ENCODE results near the gene RERG.

DNA sequence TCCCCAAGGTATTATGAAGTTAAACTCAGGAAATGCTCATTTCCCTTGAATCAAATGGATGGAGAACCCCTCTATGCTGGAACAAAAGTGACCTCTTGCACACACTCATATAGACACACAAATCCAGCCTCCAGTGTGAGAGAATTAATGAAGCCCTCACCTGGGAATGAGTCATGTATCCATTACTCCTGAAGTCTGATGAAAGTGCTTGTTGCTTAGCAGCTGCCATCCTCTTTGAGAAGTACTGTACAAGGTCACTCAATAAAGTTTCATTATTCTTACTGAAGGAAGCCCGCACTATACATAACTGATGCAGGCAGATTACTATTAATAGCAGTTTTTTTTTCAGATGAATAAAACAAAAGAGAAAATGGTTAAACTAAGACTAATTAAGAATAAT lies 102.3 kb downstream of the RERG start:
- TF ChIP-seq HOXB5 (CRISPR knock-in tag; IDR thresholded peaks at IDR 0.05): no peak
- TF ChIP-seq, protein P1, sequence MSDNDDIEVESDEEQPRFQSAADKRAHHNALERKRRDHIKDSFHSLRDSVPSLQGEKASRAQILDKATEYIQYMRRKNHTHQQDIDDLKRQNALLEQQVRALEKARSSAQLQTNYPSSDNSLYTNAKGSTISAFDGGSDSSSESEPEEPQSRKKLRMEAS (IDR thresholded peaks at IDR 0.05): no peak
- no peak for TF ChIP-seq ZC3H11A (IDR thresholded peaks at IDR 0.05)
- TF ChIP-seq EHF (CRISPR knock-in tag; IDR thresholded peaks at IDR 0.05): no peak
- no peak for TF ChIP-seq CHD2 (IDR thresholded peaks at IDR 0.05; ENCODE audit: low read length, partially characterized antibody)
- TF ChIP-seq POLR2A (IDR thresholded peaks at IDR 0.05; ENCODE audit: low read length): no peak
- no peak for TF ChIP-seq NR3C1 (IDR thresholded peaks at IDR 0.05)
- TF ChIP-seq, protein P2, sequence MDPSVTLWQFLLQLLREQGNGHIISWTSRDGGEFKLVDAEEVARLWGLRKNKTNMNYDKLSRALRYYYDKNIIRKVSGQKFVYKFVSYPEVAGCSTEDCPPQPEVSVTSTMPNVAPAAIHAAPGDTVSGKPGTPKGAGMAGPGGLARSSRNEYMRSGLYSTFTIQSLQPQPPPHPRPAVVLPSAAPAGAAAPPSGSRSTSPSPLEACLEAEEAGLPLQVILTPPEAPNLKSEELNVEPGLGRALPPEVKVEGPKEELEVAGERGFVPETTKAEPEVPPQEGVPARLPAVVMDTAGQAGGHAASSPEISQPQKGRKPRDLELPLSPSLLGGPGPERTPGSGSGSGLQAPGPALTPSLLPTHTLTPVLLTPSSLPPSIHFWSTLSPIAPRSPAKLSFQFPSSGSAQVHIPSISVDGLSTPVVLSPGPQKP (IDR thresholded peaks at IDR 0.05; ENCODE audit: low read depth, low read length): no peak
- TF ChIP-seq, protein P3, sequence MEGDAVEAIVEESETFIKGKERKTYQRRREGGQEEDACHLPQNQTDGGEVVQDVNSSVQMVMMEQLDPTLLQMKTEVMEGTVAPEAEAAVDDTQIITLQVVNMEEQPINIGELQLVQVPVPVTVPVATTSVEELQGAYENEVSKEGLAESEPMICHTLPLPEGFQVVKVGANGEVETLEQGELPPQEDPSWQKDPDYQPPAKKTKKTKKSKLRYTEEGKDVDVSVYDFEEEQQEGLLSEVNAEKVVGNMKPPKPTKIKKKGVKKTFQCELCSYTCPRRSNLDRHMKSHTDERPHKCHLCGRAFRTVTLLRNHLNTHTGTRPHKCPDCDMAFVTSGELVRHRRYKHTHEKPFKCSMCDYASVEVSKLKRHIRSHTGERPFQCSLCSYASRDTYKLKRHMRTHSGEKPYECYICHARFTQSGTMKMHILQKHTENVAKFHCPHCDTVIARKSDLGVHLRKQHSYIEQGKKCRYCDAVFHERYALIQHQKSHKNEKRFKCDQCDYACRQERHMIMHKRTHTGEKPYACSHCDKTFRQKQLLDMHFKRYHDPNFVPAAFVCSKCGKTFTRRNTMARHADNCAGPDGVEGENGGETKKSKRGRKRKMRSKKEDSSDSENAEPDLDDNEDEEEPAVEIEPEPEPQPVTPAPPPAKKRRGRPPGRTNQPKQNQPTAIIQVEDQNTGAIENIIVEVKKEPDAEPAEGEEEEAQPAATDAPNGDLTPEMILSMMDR (IDR thresholded peaks at IDR 0.05): no peak

All from A549 (cell line).